NAMALWA (cell line): Measurements from ENCODE around the gene CDC73.
A peak's percentile ranks its signal among the peaks of the same experiment; 100 is the strongest.
"Not testable (repeated sequence)": the region's sequence is repeated elsewhere in the genome, so short reads cannot be mapped to it uniquely, and the experiment has no call there.

ENCODE experiments used
- DNase-seq: peaks from one replicate; pipeline ENCODE4 v3.0.0-alpha.2; 2015; ENCODE audit warnings: low spot score

CDC73 gene

DNA sequence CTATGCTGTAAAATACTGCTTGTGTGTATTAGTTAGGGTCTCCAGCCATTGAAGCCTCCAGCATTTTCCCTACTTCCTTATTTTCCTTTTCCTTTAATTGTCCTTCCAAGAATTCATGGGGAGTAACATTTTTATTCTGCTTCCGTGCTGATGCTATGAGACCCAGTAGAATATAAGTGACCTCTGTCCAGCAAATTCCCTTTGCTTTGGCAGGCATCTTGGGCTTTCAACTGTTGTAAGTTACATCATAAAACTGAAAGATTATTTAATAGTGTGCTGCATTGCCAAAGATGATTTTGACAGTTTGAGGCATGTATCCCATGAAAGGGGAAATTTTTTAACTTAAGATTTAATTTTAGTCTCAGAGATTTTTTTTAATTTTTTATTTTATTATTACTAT is 112.7 kb downstream of the CDC73 start:
- no peak for DNase-seq

GRCh38 chr1:193237381-193237978 is 115.6 kb downstream of the CDC73 start:
- no peak for DNase-seq

DNA sequence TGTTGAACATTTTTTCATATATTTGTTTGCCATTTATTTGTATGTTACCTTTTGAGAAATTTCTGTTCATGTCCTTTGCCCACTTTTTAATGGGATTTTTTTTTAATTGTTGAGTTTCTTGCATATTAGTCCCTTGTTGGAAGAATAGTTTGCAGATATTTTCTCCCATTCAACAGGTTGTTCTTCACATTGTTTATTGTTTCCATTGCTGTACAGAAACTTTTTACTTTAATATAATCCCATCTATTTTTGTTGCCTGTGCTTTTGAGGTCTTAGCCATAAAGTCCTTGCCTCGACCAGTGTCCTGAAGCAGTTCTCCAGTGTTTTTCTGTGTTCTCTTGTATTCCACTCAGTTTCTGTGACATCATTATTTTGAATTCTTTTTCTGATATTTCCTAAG is 118.8 kb downstream of the CDC73 start:
- DNase-seq, result no peak

- no peak for DNase-seq
These were observed 119.4 kb downstream of the CDC73 start for GRCh38 chr1:193241132-193241827.

DNA sequence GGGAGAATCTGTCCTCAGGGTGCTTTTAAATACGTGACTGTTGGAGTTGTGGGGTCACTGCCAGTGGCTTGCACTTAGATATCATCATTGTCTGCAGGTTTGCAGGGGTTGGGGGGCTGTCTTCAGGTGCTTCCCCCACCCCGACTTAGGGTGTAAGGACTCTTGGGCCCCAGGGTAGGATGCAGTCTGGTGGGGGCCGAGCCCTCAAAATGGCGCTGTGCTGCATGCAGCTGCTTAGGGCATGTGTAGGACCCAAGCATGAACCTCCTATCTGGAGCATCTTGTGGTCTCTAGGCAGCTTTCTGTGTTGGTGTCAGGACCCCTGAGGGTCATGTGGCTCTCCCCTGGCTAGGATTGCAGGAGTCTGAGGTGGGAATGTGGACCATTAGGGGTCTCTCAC is 120.2 kb downstream of the CDC73 start:
- no peak for DNase-seq

- DNase-seq, result no peak
These were observed 127.4 kb downstream of the CDC73 start for GRCh38 chr1:193249187-193249586.

DNA sequence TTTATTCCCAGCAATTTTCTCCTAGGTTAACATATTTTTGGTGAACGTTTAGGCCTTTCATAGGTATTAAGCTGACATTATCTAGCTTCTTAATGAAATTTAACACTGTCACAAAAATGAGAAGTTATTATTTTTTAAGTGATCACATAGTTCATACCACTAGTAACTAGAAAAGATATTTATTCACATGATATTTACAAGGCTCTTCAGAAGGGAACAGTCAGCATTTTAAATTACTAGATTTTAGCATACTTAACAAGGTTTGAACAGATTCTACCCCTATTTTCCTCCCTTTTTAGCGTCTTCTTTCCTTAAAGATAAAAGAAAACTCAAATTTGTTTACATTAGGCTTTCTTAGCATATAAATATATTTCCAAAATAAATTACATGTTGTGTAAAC is 130.1 kb downstream of the CDC73 start:
- DNase-seq, result no peak

- DNase-seq, result no peak
These were observed 134.2 kb downstream of the CDC73 start for GRCh38 chr1:193256019-193256418.

DNA sequence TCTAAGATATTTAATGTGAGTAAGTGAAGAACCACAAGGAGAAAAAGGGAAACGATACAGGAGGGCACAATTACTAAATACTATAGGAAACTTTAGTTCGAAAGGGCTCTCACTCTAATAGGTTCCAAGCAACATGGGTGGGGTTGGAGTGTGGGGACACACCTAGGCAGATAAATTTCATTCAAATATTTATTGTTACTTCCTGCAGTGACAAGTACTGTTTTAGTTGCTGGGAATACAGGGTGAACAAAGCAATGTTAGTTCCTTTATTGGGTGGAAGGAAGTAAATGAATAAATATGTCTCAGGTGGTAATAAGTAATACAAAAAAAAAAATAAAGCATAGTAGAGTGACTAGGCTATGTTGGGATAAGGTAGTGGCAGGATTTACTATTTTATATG is 137.8 kb downstream of the CDC73 start:
- no peak for DNase-seq

GRCh38 chr1:193260056-193260745 is 138.4 kb downstream of the CDC73 start:
- DNase-seq, result no peak

DNA sequence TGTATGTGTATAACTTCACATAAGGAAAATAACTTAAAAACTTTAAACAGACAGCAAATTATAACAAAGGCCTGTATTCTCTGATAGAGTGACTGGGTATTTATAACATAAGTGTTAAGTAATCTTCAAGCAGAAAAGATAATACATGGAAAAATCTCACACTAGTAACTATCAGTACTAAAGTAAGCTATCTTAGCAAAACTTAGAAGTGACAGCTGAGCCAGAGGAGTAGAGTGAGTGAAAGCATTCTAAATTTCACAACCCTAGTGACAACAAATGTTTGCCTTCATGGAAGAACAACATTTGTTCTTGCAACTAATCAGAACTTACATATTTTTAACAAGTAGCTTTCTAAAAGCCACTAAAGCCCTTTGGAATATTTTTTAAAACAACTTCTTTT is 139.1 kb downstream of the CDC73 start:
- DNase-seq, result no peak

- no peak for DNase-seq
These were observed 140.8 kb downstream of the CDC73 start for GRCh38 chr1:193262661-193263060.

DNA sequence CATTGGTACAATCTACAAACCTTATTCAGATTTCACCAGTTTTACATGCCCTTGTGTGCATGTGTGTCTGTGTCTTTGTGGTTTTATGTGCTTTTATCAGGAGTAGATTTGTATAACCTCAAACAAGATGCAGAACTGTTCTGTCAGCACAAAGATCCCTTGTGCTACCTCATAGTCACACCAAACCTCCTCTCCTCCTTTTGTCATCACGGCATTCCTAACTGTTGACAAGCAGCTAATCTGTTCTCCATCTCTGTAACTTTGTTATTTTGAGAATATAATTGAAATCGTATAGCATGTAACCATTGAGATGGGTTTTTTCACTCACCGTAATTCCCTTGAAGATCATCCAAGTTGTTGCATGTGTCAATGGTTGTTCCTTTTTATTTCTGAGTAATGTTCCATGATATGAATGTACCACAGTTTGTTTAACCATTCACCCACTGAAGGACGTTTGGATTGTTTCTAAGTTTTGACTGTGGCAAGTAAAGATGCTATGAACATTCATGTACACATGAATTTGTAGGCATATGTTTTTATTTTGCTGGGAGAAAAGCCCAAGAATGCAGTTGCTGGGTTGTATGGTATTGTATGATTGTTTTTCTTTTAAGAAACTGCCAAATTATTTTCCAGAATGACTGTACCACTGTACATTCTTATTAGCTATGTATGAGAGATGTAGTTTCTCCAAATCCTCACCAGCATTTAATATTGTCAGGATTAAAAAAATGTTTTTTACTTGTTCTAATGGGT is 142.7 kb downstream of the CDC73 start:
- no peak for DNase-seq

DNA sequence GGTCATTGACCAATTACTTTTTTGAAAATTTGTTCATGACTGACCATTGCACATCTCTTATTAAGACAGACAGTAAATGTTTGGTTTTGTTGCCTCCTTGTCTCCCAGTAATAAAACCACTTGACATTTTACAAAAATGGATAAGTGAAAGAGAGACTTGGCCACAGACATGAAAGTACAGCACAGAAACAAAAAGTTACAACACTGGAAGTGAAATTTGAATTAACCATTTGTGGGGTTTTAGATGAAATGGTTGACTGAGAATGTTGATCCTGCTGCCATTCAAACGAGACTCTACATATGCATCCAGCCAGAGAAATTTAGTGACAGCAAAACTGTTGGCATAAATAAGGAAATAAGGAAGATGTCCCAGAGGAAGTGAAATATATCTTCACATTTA is 143.9 kb downstream of the CDC73 start:
- DNase-seq, result no peak

DNA sequence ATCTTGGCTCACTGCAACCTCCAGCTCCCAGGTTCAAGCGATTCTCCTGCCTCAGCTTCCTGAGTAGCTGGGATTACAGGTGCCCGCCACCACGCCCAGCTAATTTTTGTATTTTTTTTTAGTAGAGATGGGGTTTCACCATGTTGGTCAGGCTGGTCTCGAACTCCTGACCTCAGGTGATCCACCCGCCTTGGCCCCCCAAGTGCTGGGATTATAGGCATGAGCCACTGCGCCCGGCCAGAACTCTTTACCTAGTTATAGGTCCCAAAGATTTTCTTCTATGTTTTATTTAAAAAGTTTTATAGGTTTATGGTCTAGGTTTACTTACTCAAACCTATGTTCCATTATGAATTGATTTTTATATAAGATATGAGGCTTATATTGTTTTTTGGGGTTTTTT is 145.0 kb downstream of the CDC73 start:
- DNase-seq, result not testable (repeated sequence)

GRCh38 chr1:193270996-193271395 is 149.2 kb downstream of the CDC73 start:
- peak; percentile 28 for DNase-seq

GRCh38 chr1:193275773-193276172 is 153.9 kb downstream of the CDC73 start:
- peak; percentile 22 for DNase-seq

- DNase-seq, result no peak
These were observed 157.1 kb downstream of the CDC73 start for GRCh38 chr1:193278968-193279367.

DNA sequence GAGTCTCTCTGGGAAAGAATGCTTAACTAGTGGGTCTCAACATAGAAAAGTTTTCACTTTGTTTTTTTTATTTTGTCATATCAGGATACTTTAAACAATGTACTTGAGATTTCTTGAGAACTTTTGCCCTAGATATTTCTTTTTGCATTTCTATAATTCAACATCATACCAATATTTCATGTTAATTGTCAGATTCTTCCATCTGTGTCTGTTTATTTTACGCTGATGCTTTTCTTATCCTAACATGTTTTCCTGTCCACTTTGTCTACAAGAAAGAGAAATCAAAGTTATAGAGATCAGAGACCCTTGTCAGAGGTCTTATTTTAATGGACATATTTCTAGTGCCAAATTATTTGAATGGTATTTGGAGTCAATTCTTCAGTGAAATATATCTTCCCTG is 160.1 kb downstream of the CDC73 start:
- DNase-seq, result no peak

GRCh38 chr1:193283016-193283415 is 161.2 kb downstream of the CDC73 start:
- no peak for DNase-seq

DNA sequence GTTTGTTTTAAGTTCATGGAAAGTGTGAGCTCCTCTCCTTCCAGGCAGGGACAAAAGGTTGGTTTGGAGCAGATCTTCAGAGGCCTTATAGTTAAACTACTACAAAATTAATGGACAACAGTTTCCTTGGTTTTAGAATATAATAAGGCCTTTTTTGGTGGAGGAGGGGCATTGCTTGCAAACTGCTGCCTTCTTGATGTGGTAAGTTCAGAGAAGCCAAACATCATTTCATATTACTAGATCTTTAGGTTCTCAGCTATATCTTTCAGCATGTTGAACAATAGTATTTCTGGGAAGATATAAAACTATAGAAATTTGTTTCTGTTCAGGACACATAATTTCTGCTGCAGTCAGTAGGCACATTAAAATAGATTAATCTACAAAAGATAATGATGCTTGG is 162.4 kb downstream of the CDC73 start:
- DNase-seq, result no peak

GRCh38 chr1:193285641-193286040 is 163.8 kb downstream of the CDC73 start:
- no peak for DNase-seq
